GM23338 (cell line): ENCODE results near the gene LIF.
A peak's percentile ranks its signal among the peaks of the same experiment; 100 is the strongest.

Source experiments
- CREB1 ChIP-seq: fragments of 250-450 bp; sonication (Bioruptor Pico); IDR thresholded peaks from 2 replicates; pipeline ENCODE4 v1.5.0; 2020; ENCODE audit warnings: low read depth, mild to moderate bottlenecking, moderate library complexity
- EZH2 ChIP-seq: fragments of 200-600 bp; sonication (generic); IDR thresholded peaks from one replicate; pipeline ENCODE4 v1.8.0; 2017; ENCODE audit warnings: antibody characterized with exemption, mild to moderate bottlenecking, low read depth; ENCODE audit not compliant: unreplicated experiment
- EZH2phosphoT487 ChIP-seq: fragments of 200-600 bp; sonication (generic); IDR thresholded peaks from one replicate; pipeline ENCODE4 v1.8.1; 2018; ENCODE audit warnings: antibody characterized with exemption; ENCODE audit not compliant: unreplicated experiment
- POLR2AphosphoS5 ChIP-seq: IDR thresholded peaks from 2 replicates; pipeline ENCODE4 v1.6.1; 2016; ENCODE audit warnings: antibody characterized with exemption, low read depth
- REST ChIP-seq: IDR thresholded peaks from one replicate; pipeline ENCODE4 v1.6.1; 2018; ENCODE audit warnings: antibody characterized with exemption; ENCODE audit not compliant: unreplicated experiment
- STAT1 ChIP-seq: IDR thresholded peaks from one replicate; pipeline ENCODE4 v1.6.1; 2016; ENCODE audit warnings: antibody characterized with exemption; ENCODE audit not compliant: unreplicated experiment
- TF ChIP-seq, protein P1 (sequence below), 2 experiments: fragments of 200-600 bp in 1 of 2; sonication (generic) in 1 of 2; conservative IDR thresholded peaks; 2 replicates each; pipeline versions ENCODE4 v1.5.1 to v1.6.1; 2016 to 2017; ENCODE audit warnings: antibody characterized with exemption in 2 of 2, low read depth in 2 of 2, mild to moderate bottlenecking in 2 of 2, moderate library complexity in 1 of 2

- TF ChIP-seq, protein P1, sequence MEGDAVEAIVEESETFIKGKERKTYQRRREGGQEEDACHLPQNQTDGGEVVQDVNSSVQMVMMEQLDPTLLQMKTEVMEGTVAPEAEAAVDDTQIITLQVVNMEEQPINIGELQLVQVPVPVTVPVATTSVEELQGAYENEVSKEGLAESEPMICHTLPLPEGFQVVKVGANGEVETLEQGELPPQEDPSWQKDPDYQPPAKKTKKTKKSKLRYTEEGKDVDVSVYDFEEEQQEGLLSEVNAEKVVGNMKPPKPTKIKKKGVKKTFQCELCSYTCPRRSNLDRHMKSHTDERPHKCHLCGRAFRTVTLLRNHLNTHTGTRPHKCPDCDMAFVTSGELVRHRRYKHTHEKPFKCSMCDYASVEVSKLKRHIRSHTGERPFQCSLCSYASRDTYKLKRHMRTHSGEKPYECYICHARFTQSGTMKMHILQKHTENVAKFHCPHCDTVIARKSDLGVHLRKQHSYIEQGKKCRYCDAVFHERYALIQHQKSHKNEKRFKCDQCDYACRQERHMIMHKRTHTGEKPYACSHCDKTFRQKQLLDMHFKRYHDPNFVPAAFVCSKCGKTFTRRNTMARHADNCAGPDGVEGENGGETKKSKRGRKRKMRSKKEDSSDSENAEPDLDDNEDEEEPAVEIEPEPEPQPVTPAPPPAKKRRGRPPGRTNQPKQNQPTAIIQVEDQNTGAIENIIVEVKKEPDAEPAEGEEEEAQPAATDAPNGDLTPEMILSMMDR (conservative IDR thresholded peaks at IDR 0.05; ENCODE audit: low read depth in 2 of 2): peak; percentile 78 to 93
- TF ChIP-seq EZH2phosphoT487 (no peak), POLR2AphosphoS5 (no peak), STAT1 (no peak), EZH2 (no peak), REST (peak; percentile 32), CREB1 (CRISPR knock-in tag) (no peak)
These were observed 40.5 kb upstream of the LIF start for GRCh38 chr22:30286813-30287647.
